ENCODE results near the gene MRTFB. TPM values are rescaled to one million over a fixed set of nuclear protein-coding genes. Genes with fewer than 3 reads are reported as not detected.

MRTFB gene
- total RNA-seq, 1 experiment from 2014 or later: 29.5 TPM

- Histone ChIP-seq H3K4me3 (ENCODE audit: low read depth, low read length) (no peak overlapping the region), H3K4me1 (peaks cover 19% of the 10 kb centered on the region), H3K36me3 (ENCODE audit: control insufficient read depth, insufficient read depth, low read length) (no peaks in the 10 kb centered on the region; the same call in none of the 2 replicates), H3K9me3 (no peaks in the 10 kb centered on the region), H3K27me3 (replicated peaks; ENCODE audit: control insufficient read depth, insufficient read depth, low read length) (no peaks in the 10 kb centered on the region)
- POLR2A ChIA-PET: no interaction called here
- intact Hi-C loops (cut with micrococcal nuclease; ENCODE audit: unreplicated experiment): loop anchor here (2.0 kb wide), 1 partner anchor 318 kb away; no protein-coding TSS in a partner anchor
- CTCF ChIA-PET: interaction anchor here (1.6 kb wide), 1 partner anchor 317 kb away, joined by 5 read pairs; no protein-coding TSS in a partner anchor
- H3K9me3 Mint-ChIP-seq (ENCODE audit: unreplicated experiment): no peaks in the 10 kb centered on the region
- no peak for TF ChIP-seq CTCF (IDR thresholded peaks at IDR 0.05; ENCODE audit: insufficient read depth in 1 of 2, low read depth in 1 of 2, low read length in 1 of 2, severe bottlenecking in 1 of 2, unreplicated experiment in 1 of 2)
- DNase-seq: peak; percentile 8 to 40
- peaks cover 10% of the 10 kb centered on the region for H3K4me1 Mint-ChIP-seq (ENCODE audit: low read depth, unreplicated experiment)
- H3K27me3 Mint-ChIP-seq (ENCODE audit: insufficient read depth, unreplicated experiment): no peaks in the 10 kb centered on the region
- H3K27ac Mint-ChIP-seq (ENCODE audit: unreplicated experiment): peak overlapping the region; percentile 27
- no peak overlapping the region for H3K4me3 Mint-ChIP-seq (ENCODE audit: unreplicated experiment)
- no TSS peak for BruUV-seq (replicated peaks)
- peaks cover 28% of the 10 kb centered on the region for H3K36me3 Mint-ChIP-seq (ENCODE audit: insufficient read depth, unreplicated experiment)
These were observed 169.2 kb downstream of the MRTFB start for GRCh38 chr16:14240219-14240843.

GRCh38 chr16:14240964-14241363 is 169.8 kb downstream of the MRTFB start:
- H3K9me3 Mint-ChIP-seq (ENCODE audit: unreplicated experiment): no peaks in the 10 kb centered on the region
- Histone ChIP-seq H3K4me1 (peaks cover 19% of the 10 kb centered on the region), H3K36me3 (ENCODE audit: control insufficient read depth, insufficient read depth, low read length) (no peaks in the 10 kb centered on the region; the same call in none of the 2 replicates), H3K27me3 (replicated peaks; ENCODE audit: control insufficient read depth, insufficient read depth, low read length) (no peaks in the 10 kb centered on the region), H3K9me3 (no peaks in the 10 kb centered on the region), H3K4me3 (ENCODE audit: low read depth, low read length) (no peak overlapping the region)
- POLR2A ChIA-PET: no interaction called here
- H3K4me1 Mint-ChIP-seq (ENCODE audit: low read depth, unreplicated experiment): peaks cover 10% of the 10 kb centered on the region
- no peaks in the 10 kb centered on the region for H3K27me3 Mint-ChIP-seq (ENCODE audit: insufficient read depth, unreplicated experiment)
- peak overlapping the region; percentile 27 for H3K27ac Mint-ChIP-seq (ENCODE audit: unreplicated experiment)
- H3K36me3 Mint-ChIP-seq (ENCODE audit: insufficient read depth, unreplicated experiment): peaks cover 33% of the 10 kb centered on the region
- TF ChIP-seq CTCF (IDR thresholded peaks at IDR 0.05; ENCODE audit: insufficient read depth in 1 of 2, low read depth in 1 of 2, low read length in 1 of 2, severe bottlenecking in 1 of 2, unreplicated experiment in 1 of 2): no peak
- no peak for DNase-seq
- intact Hi-C loops (cut with micrococcal nuclease; ENCODE audit: unreplicated experiment): loop anchor here (2.0 kb wide), 1 partner anchor 318 kb away; no protein-coding TSS in a partner anchor
- no peak overlapping the region for H3K4me3 Mint-ChIP-seq (ENCODE audit: unreplicated experiment)
- BruUV-seq (replicated peaks): no TSS peak
- CTCF ChIA-PET: interaction anchor here (0.6 kb wide), 1 partner anchor 314 kb away, joined by 3 read pairs; no protein-coding TSS in a partner anchor

DNA sequence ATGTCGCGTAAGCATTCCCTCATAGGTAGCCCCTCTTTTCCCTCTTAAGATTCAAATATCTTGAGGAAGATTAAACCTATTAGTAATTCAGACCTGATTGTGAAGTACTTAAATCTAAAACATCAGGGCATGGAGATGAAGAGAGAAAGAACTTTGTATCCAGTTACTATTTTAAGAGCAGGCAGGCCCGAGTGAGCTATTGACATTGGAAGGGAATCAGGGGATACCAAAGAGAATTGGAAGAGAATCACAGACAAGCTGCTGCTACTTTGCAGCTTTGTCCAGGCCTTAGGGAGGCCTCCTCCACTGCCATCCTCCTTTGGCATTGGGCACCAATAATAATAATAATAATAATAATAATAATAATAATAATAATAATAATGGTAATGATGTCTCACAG is 170.5 kb downstream of the MRTFB start:
- Mint-ChIP-seq H3K9me3 (ENCODE audit: unreplicated experiment) (no peaks in the 10 kb centered on the region), H3K4me3 (ENCODE audit: unreplicated experiment) (no peak overlapping the region), H3K27me3 (ENCODE audit: insufficient read depth, unreplicated experiment) (no peaks in the 10 kb centered on the region), H3K27ac (ENCODE audit: unreplicated experiment) (no peak overlapping the region), H3K4me1 (ENCODE audit: low read depth, unreplicated experiment) (peaks cover 10% of the 10 kb centered on the region), H3K36me3 (ENCODE audit: insufficient read depth, unreplicated experiment) (peaks cover 39% of the 10 kb centered on the region)
- no peaks in the 10 kb centered on the region for H3K9me3 ChIP-seq
- H3K4me1 ChIP-seq: peaks cover 19% of the 10 kb centered on the region
- ChIA-PET CTCF (no interaction called here), POLR2A (no interaction called here)
- intact Hi-C loops (cut with micrococcal nuclease; ENCODE audit: unreplicated experiment): loop anchor here (2.0 kb wide), 1 partner anchor 319 kb away; no protein-coding TSS in a partner anchor
- H3K4me3 ChIP-seq (ENCODE audit: low read depth, low read length): no peak overlapping the region
- no peaks in the 10 kb centered on the region for H3K27me3 ChIP-seq (replicated peaks; ENCODE audit: control insufficient read depth, insufficient read depth, low read length)
- DNase-seq: no peak
- no peak for TF ChIP-seq CTCF (IDR thresholded peaks at IDR 0.05; ENCODE audit: insufficient read depth in 1 of 2, low read depth in 1 of 2, low read length in 1 of 2, severe bottlenecking in 1 of 2, unreplicated experiment in 1 of 2)
- no TSS peak for BruUV-seq (replicated peaks)
- no peaks in the 10 kb centered on the region; the same call in none of the 2 replicates for H3K36me3 ChIP-seq (ENCODE audit: control insufficient read depth, insufficient read depth, low read length)
